NOMO-1 (cell line): ENCODE results near the gene SSTR4.
"Not testable (repeated sequence)": the region's sequence is repeated elsewhere in the genome, so short reads cannot be mapped to it uniquely, and the experiment has no call there.

Experiments used
- DNase-seq, 2 experiments: peaks; one replicate each; lab custom pipeline; 2025; ENCODE audit not compliant: unreplicated experiment in 2 of 2; lab: John Stamatoyannopoulos, UW

SSTR4 gene

GRCh38 chr20:23034721-23035671, at the start of gene SSTR4:
Gene SSTR4, plus strand, starts transcription at chr20:23035312. Its CDS starts 172 bp downstream, at chr20:23035484.
- DNase-seq, result no peak

GRCh38 chr20:22986601-22987000, 48.5 kb upstream of the SSTR4 start:
- no peak for DNase-seq

DNA sequence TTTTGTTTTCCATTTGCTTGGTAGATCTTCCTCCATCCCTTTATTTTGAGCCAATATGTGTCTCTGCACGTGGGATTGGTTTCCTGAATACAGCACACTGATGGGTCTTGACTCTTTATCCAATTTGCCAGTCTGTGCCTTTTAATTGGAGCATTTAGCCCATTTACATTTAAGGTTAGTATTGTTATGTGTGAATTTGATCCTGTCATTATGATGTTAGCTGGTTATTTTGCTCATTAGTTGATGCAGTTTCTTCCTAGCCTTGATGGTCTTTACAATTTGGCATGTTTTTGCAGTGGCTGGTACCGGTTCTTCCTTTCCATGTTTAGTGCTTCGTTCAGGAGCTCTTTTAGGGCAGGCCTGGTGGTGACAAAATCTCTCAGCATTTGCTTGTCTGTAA, 43.7 kb upstream of the SSTR4 start:
- DNase-seq, result not testable (repeated sequence)

DNA sequence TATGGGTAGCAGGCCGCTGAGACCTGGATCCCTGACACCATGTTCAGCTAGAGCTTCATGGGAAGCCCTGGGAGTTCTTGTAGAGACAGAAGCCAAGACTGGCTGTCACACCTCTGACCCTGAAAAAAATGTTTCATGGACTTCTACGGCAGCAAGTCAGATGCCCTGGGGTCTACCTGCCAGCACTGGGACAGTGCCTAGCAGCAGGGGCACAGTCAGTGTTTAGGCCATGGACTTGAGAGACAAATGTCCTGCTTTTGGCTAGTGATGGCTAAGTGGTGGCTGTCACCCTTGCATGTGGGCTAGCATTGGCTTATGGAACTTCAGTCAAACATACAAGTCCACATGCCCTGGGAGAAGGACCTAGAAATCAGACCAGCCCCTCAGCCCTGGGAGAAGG, 41.3 kb upstream of the SSTR4 start:
- no peak for DNase-seq

- DNase-seq, result no peak
Measured at GRCh38 chr20:22995923-22996322, 39.2 kb upstream of the SSTR4 start.

DNA sequence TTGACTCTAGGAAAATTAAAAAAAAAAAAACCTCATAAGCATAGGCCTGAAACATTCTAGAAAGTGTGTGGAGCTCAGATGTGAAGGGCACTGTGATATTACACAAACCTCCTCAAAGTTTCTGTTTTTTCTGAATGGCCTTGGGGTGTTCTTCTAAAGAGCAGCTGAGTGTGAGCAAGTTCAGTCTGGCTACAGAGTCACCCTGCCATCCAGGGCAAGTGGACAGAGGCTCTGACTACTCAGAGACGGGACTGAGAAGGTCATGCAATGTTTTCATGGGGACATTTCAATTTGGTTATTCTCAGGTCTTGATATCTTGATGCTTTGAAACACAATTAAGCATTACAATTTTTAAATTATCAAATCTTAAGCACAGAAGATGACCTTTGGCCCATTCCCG, 36.6 kb upstream of the SSTR4 start:
- no peak for DNase-seq

GRCh38 chr20:22999756-23000155, 35.4 kb upstream of the SSTR4 start:
- DNase-seq, result no peak

DNA sequence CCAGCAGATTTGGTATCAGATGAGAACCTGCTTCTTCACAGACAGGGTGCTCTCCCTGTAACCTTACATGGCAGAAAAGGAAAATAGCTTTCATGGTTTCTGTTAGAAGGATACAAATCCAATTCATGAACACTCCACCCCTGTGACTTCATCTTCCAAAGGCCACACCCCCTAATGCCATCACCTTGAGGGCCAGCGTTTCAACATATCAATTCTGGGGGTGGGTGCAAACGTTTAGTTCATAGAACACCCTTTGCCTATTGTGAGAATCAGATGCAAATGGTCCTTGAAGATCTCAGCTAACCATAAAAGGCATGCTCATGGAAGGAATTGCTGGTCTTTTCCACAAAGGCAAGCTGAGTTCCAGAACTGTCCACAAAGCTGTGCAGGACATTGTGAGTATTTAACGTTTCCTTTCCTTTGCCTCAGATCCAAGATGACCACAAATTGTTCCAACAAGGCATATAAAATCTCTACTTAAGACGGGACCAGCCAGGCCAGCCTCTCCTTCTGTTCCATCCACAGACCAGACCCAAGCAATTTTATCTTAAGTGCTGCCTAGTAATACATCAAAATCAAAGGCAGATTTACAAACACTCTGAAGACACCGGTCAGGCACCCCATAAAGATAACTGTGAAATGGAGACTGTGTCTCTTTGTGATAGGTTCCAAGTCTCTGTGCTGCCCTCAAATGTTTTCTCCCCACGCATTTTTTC, 34.7 kb upstream of the SSTR4 start:
- DNase-seq, result no peak

DNA sequence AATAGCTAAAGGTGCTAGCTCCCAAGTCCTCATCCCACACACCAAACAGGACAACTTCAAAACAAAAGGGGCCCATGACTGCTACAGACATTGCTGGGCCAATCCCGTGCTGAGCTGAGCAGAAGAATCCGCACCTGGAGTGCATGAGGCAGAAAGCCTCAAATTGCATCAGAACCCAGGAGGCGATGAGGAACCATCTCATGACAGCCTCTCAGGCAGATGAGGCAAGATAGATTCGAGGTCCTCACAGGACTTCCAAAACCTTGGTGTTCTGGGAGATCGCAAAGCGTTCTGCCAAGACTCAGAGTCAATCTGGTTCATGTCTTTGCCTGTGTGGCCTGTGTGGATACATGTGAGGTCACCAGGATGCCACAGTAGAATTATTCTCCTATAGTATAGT, 32.8 kb upstream of the SSTR4 start:
- peak in 1 of 2 experiments; percentile 5 for DNase-seq

DNA sequence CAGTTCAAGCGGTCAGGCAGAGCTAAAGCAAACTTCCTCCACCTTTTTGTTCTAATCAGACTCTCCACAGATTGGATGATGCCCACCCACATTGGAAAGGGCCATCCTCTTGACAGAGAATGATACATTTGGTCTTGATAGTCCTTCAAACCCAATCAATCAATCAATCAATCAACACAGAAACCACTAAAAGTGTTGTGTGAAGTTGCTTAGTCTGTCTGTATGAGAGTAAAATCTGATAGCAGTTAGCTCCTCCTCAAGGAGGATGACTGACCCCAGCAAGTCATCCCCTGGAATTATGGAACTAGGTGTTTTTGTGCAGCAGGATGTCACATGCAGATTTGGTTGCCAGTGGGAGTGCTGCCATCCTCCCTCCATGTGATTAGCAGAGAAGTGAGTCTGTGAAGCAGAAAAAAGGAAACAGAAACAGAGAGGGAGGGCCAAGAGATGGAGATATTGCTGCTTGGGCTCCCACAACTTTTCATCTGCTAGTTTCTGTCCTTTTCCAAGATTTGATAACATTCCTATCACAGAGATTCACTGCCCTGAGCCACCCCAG, 32.0 kb upstream of the SSTR4 start:
- DNase-seq, result no peak

DNA sequence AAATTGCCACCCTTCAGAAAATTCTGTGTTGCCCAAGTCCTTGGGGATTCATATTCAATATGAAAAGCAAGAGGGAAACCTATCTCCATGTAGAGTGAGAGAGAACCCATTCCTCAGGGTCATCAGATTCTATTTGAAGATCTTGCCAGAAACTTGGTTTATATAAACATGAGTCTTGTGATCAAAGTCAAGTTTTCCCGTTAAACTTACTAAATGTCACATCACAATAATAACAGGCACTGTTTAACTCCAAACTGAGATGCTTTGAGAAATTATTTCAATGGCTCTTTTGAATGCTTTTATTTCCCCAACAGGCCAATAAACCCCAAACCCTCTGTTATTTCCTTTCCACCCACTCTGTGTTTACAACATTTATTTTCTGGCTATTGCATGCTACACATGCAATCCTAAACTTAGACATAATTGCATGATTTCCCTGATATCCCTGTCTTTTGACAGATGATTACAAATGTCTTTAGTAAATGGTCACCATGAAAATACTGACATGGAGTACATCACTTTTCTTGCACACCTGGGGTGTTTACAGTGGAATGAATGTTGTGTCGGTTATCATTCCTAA, 31.1 kb upstream of the SSTR4 start:
- no peak for DNase-seq

- DNase-seq, result no peak
Measured at GRCh38 chr20:23005776-23006175, 29.3 kb upstream of the SSTR4 start.

- DNase-seq, result no peak
Measured at GRCh38 chr20:23007462-23007861, 27.6 kb upstream of the SSTR4 start.

DNA sequence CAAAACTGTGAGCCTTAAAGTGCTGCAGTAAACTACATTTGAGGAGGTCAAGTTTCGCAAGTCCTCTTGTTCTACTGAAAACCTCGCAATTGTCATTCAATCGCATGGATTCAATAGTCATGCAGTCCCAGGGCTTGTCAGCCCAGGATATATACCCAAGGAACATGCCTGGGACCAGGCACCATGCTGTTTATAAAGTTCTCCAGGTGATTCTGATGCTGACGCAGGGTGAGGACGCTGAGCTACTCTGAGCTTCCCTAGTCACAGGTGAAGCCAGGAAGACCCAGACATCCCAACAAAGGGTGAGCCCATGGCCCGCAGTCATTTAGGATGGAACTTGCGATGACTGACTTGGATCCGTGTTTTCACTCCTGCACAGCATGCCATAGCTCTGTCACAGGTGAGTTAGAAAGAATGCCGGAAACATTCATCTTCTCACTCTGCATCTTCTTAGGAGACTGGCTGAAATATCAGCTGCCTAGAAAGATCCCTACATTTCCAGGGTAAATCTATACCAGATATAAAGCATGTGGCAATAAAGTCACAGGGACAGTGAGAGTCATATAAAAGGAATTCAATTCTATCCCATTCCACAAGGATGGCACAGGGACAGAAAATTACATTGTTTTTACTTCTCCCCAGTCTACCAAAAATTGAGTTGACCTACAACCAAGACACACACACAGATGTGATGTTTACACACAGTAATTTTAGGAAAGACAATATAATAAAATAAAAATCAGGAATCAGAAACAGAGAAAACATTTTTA, 27.0 kb upstream of the SSTR4 start:
- DNase-seq, result no peak

- no peak for DNase-seq
Measured at GRCh38 chr20:23008667-23009066, 26.4 kb upstream of the SSTR4 start.

DNA sequence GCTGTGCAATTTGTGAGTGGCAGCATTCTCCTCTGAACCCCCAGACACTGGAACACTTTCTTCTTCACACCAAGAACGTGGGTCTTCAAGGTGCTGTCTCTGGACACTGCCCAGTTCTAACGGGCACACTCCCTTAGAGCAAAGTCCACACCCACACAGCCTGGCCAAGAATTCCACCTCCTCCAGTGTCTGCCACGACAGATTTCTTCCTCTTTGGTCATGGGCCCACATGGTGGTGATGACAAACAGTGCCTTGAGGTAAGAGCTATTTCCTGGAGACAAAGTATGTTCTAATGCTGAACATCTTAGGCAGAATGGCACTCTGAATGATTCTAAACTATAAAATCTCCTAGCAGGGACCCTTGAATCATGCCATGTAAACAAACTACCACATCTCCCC, 25.5 kb upstream of the SSTR4 start:
- DNase-seq, result no peak

DNA sequence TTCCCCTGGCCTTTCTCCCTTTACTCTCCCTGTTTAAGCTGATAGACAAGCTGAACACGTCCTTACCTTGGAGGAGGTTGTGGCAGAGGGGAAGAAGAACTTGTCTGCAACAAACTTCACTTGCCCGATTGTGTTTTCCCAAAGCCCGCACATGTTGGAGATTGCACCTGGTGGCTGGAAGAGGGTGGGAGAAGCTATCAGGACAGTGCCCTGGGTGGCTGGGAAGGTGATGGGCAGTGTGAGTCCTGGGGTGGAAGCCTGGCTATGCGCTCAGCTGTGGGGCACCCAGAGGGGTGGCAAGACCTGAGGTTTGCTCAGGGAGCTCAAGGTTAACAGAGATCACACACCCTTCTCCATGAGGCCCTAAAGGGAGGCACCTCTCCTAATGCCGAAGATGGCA, 25.0 kb upstream of the SSTR4 start:
- no peak for DNase-seq

DNA sequence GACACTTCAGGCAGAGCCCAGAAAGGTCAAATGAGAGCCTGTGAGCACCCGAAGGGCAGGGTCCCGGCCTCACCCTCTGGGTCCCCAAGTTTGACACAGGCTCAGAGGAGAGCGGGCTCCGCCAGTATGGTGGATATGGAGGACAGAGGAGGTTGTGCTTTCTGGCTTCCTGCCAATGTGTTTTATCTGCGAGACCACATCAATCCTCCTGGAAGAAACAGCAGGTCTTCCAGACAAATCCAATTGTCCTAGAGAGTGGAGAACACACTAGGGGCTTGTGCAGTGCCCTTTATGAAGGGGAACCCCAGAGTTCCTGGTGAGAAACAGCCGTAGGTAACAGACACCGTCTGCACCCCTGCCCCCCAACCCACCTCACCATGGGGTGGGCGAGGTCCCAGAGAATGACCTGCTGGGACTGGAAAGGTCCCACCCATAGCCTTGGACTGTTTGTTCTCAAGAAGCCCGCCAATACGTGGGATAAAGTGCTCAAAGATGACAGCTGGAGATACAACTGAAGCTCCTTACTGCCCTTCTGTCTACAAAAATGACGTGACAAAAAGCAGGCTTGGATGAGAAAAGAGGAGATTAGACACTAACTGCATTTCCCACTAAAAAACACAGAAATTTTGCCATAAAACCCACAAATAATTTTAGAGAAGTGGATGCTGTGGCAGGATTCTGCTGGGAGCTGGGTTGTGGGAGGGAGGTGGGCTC, 23.9 kb upstream of the SSTR4 start:
- DNase-seq, result no peak

DNA sequence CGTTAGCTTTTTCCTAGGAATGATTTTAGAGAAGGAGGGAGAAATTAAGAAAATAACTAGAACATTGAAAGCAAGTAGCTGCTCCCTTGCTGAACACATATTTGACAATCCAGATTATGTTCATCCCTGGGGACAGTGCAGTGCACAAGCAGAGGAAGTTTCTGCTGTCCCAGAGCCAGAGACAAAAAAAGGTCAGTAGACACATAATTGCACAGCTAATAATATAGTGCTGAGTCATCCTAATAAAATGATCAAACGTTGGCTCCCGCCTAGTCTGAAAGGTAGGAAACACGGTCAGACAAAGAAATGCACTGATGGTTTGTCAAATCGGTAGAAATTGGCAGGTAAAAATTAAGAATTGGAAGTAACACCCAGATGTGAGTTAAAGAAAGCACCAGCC, 21.7 kb upstream of the SSTR4 start:
- no peak for DNase-seq

DNA sequence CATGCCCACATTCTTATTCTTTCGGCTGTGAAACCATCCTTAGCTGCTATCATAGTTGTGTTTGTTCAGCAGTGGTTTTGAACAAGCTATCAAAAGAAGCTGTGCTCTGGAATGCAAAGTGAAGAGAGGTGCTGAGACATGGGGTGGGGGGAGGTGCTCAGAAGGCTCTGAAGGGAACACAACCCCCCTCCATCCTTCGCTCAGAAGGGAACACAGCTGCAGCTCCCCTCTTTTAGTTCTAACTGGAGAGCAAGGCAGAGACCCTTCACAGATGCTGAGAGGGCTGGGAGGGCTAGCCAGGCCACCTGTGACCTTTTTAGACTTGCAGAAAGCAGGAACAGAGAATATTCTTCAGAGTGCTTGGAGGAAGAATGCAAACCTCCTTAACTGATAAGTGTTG, 17.6 kb upstream of the SSTR4 start:
- no peak for DNase-seq
